GM21515 (cell line): ENCODE data around the gene HERPUD1.
"Not testable (repeated sequence)": the region's sequence is repeated elsewhere in the genome, so short reads cannot be mapped to it uniquely, and the experiment has no call there.

Experiments
- ATAC-seq: cut with Tn5 transposase; IDR thresholded peaks from one replicate; pipeline ENCODE4 v1.9.1; 2021; ENCODE audit not compliant: unreplicated experiment

HERPUD1 gene

GRCh38 chr16:56933828-56934598 is 2.1 kb downstream of the HERPUD1 start:
- ATAC-seq = no peak

- ATAC-seq = not testable (repeated sequence)
Measured at GRCh38 chr16:56934599-56935145, 2.7 kb downstream of the HERPUD1 start.

- no peak for ATAC-seq
Measured at GRCh38 chr16:56935201-56935600, 3.3 kb downstream of the HERPUD1 start.

GRCh38 chr16:56936491-56936890 is 4.5 kb downstream of the HERPUD1 start:
- ATAC-seq = no peak

- ATAC-seq = no peak
Measured at GRCh38 chr16:56936950-56937349, 5.0 kb downstream of the HERPUD1 start.

- ATAC-seq = no peak
Measured at GRCh38 chr16:56938664-56939513, 6.9 kb downstream of the HERPUD1 start.

- no peak for ATAC-seq
Measured at GRCh38 chr16:56939801-56940200, 7.9 kb downstream of the HERPUD1 start.

GRCh38 chr16:56941092-56941491 is 9.2 kb downstream of the HERPUD1 start:
- ATAC-seq = no peak

GRCh38 chr16:56941856-56942331 is 10.0 kb downstream of the HERPUD1 start:
- ATAC-seq = no peak

- no peak for ATAC-seq
Measured at GRCh38 chr16:56943761-56944375, 11.9 kb downstream of the HERPUD1 start.

- no peak for ATAC-seq
Measured at GRCh38 chr16:56944954-56945839, 13.3 kb downstream of the HERPUD1 start.

GRCh38 chr16:56945847-56946527 is 14.0 kb downstream of the HERPUD1 start:
- no peak for ATAC-seq

- no peak for ATAC-seq
Measured at GRCh38 chr16:56946767-56947603, 15.0 kb downstream of the HERPUD1 start.

- ATAC-seq = no peak
Measured at GRCh38 chr16:56947604-56947995, 15.7 kb downstream of the HERPUD1 start.

GRCh38 chr16:56948234-56948633 is 16.3 kb downstream of the HERPUD1 start:
- ATAC-seq = no peak

GRCh38 chr16:56950051-56950450 is 18.1 kb downstream of the HERPUD1 start:
- ATAC-seq = no peak

- ATAC-seq = no peak
Measured at GRCh38 chr16:56950455-56950854, 18.5 kb downstream of the HERPUD1 start.

- ATAC-seq = peak; percentile 55
Measured at GRCh38 chr16:56950881-56951771, 19.2 kb downstream of the HERPUD1 start.
